NB4 (cell line): ENCODE data around the gene RSRC1.
A peak's percentile ranks its signal among the peaks of the same experiment; 100 is the strongest.
"Not testable (repeated sequence)": the region's sequence is repeated elsewhere in the genome, so short reads cannot be mapped to it uniquely, and the experiment has no call there.

Experiments used
- DNase-seq: peaks from one replicate; pipeline ENCODE4 v3.0.0; 2010; ENCODE audit warnings: low read depth
- H3K4me3 ChIP-seq: one replicate; pipeline ENCODE4 v1.5.1; 2011; ENCODE audit warnings: mild to moderate bottlenecking, low read depth, low read length, moderate library complexity
- MYC ChIP-seq: IDR thresholded peaks from 2 replicates; pipeline ENCODE4 v1.6.1; 2011; ENCODE audit warnings: low read depth, low read length
- POLR2A ChIP-seq: IDR thresholded peaks from 2 replicates; pipeline ENCODE4 v1.6.1; 2011; ENCODE audit warnings: mild to moderate bottlenecking; ENCODE audit not compliant: insufficient read length; ENCODE audit errors: extremely low read depth
- TF ChIP-seq, protein P1 (sequence below): IDR thresholded peaks from one replicate; pipeline ENCODE4 v1.5.1; 2012; ENCODE audit warnings: low read depth, low read length
- TF ChIP-seq, protein P2 (sequence below): IDR thresholded peaks from 2 replicates; pipeline ENCODE4 v1.6.1; 2011; ENCODE audit warnings: low read depth, low read length

Gene RSRC1

GRCh38 chr3:158337110-158337509, 227.2 kb downstream of the RSRC1 start:
- H3K4me3 ChIP-seq: no peak overlapping the region
- TF ChIP-seq, protein P1, sequence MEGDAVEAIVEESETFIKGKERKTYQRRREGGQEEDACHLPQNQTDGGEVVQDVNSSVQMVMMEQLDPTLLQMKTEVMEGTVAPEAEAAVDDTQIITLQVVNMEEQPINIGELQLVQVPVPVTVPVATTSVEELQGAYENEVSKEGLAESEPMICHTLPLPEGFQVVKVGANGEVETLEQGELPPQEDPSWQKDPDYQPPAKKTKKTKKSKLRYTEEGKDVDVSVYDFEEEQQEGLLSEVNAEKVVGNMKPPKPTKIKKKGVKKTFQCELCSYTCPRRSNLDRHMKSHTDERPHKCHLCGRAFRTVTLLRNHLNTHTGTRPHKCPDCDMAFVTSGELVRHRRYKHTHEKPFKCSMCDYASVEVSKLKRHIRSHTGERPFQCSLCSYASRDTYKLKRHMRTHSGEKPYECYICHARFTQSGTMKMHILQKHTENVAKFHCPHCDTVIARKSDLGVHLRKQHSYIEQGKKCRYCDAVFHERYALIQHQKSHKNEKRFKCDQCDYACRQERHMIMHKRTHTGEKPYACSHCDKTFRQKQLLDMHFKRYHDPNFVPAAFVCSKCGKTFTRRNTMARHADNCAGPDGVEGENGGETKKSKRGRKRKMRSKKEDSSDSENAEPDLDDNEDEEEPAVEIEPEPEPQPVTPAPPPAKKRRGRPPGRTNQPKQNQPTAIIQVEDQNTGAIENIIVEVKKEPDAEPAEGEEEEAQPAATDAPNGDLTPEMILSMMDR: no peak
- no peak for DNase-seq

- no peak overlapping the region for H3K4me3 ChIP-seq
- TF ChIP-seq, protein P1: no peak
- TF ChIP-seq POLR2A (no peak), MYC (no peak)
- TF ChIP-seq, protein P2, sequence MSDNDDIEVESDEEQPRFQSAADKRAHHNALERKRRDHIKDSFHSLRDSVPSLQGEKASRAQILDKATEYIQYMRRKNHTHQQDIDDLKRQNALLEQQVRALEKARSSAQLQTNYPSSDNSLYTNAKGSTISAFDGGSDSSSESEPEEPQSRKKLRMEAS: no peak
- no peak for DNase-seq
These were observed 229.7 kb downstream of the RSRC1 start for GRCh38 chr3:158339638-158340037.

GRCh38 chr3:158340951-158341350, 231.1 kb downstream of the RSRC1 start:
- H3K4me3 ChIP-seq, DNase-seq: not testable (repeated sequence)

GRCh38 chr3:158347966-158348365, 238.1 kb downstream of the RSRC1 start:
- H3K4me3 ChIP-seq: no peak overlapping the region
- no peak for DNase-seq
- no peak for TF ChIP-seq MYC
- TF ChIP-seq, protein P2: no peak
- no peak for TF ChIP-seq POLR2A
- TF ChIP-seq, protein P1: no peak

DNA sequence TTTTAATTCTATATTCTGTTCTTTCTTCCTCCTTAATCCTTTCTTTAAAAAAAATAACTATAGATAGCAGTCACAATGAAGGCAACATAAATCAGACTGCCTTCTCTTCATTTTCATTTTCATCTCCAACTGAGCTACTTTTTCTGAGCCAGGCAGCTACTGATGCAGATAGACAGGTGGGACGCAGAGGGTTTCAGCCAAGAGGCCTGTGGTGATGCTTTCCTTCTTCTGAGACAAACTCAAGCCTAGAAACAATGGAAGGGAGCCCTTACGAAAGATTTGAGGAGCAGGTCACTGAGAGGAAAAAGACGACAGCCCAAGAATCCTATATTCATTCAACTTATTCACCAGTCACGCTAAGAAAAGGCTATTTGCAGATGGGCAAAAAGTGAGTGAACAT, 241.1 kb downstream of the RSRC1 start:
- no peak for DNase-seq
- no peak overlapping the region for H3K4me3 ChIP-seq
- TF ChIP-seq, protein P1: no peak
- TF ChIP-seq POLR2A (no peak), MYC (no peak)
- TF ChIP-seq, protein P2: no peak

DNA sequence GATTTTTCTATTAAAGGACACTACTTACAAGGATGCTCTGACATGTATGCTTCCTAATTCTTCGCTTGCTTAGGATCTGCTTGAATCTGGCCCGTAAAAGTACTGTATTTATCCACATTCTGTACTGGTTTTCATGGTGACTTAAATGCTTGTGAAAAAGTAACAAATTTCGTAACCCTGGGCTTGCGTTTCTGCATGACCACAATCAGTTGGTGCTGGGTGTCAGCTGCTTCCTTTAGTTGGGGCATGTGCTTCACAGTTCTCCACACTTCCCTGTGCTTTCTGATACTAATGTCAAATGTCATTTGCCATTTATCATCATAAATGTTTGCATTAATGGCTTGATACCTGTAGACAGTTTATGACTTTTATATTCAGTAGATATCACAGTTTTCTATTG, 242.7 kb downstream of the RSRC1 start:
- H3K4me3 ChIP-seq: no peak overlapping the region
- DNase-seq: peak; percentile 90
- TF ChIP-seq, protein P1: no peak
- TF ChIP-seq POLR2A (no peak), MYC (peak; percentile 98)
- TF ChIP-seq, protein P2: peak; percentile 97

- no peak for DNase-seq
- no peak for TF ChIP-seq MYC
- TF ChIP-seq, protein P2: no peak
- no peak for TF ChIP-seq POLR2A
- TF ChIP-seq, protein P1: no peak
These were observed 244.8 kb downstream of the RSRC1 start for GRCh38 chr3:158354713-158355112.

More at GRCh38 chr3:158354713-158355112, 244.8 kb downstream of the RSRC1 start:
- H3K4me3 ChIP-seq: no peak overlapping the region
